ENCODE data around the gene AP2A2.
A peak's percentile ranks its signal among the peaks of the same experiment; 100 is the strongest.
"Not testable (repeated sequence)": the region's sequence is repeated elsewhere in the genome, so short reads cannot be mapped to it uniquely, and the experiment has no call there.

Gene AP2A2

GRCh38 chr11:1012740-1013630 lies 87.3 kb downstream of the AP2A2 start:
- peaks cover 90% of the 10 kb centered on the region for H3K4me1 ChIP-seq
- TF ChIP-seq Cebpa-rat (IDR thresholded peaks at IDR 0.05), result no peak
- H3K9me3 ChIP-seq, result peaks cover 14% of the 10 kb centered on the region
- peak overlapping the region; percentile 56 for H3K4me3 ChIP-seq
- peaks cover 3% of the 10 kb centered on the region; the same call in 1 of the 2 replicates for H4K20me1 ChIP-seq
- peak overlapping the region; percentile 96 for H3K4me2 ChIP-seq
- H3K27me3 ChIP-seq, result no peaks in the 10 kb centered on the region
- peak overlapping the region; percentile 95 for H3K27ac ChIP-seq
- peaks cover 24% of the 10 kb centered on the region; the same call in 1 of the 2 replicates for H3K36me3 ChIP-seq
- peak overlapping the region; percentile 80 for H3K9ac ChIP-seq

GRCh38 chr11:1013631-1013935 lies 87.9 kb downstream of the AP2A2 start:
- TF ChIP-seq Cebpa-rat (IDR thresholded peaks at IDR 0.05), result no peak
- Histone ChIP-seq H3K4me2 (peak overlapping the region; percentile 96), H3K27me3 (no peaks in the 10 kb centered on the region), H3K4me3 (peak overlapping the region; percentile 56; the same call in 1 of the 2 replicates), H3K27ac (peak overlapping the region; percentile 95), H3K9ac (peak overlapping the region; percentile 71), H4K20me1 (peaks cover 9% of the 10 kb centered on the region; the same call in 1 of the 2 replicates), H3K4me1 (peaks cover 89% of the 10 kb centered on the region), H3K9me3 (peaks cover 14% of the 10 kb centered on the region), H3K36me3 (peaks cover 24% of the 10 kb centered on the region; the same call in 1 of the 2 replicates)

- Histone ChIP-seq H3K9ac (peak overlapping the region; percentile 71), H3K36me3 (peaks cover 24% of the 10 kb centered on the region; the same call in 1 of the 2 replicates), H4K20me1 (peaks cover 16% of the 10 kb centered on the region; the same call in 1 of the 2 replicates), H3K27me3 (no peaks in the 10 kb centered on the region), H3K27ac (peak overlapping the region; percentile 95), H3K4me3 (peak overlapping the region; percentile 56), H3K4me2 (peak overlapping the region; percentile 96), H3K9me3 (peaks cover 14% of the 10 kb centered on the region), H3K4me1 (peaks cover 89% of the 10 kb centered on the region)
- no peak for TF ChIP-seq Cebpa-rat (IDR thresholded peaks at IDR 0.05)
Measured at GRCh38 chr11:1014276-1014675, 88.6 kb downstream of the AP2A2 start.

- peaks cover 14% of the 10 kb centered on the region for H3K9me3 ChIP-seq
- peaks cover 24% of the 10 kb centered on the region; the same call in 1 of the 2 replicates for H3K36me3 ChIP-seq
- H3K9ac ChIP-seq, result peak overlapping the region; percentile 71; the same call in 1 of the 2 replicates
- no peaks in the 10 kb centered on the region for H3K27me3 ChIP-seq
- peaks cover 89% of the 10 kb centered on the region for H3K4me1 ChIP-seq
- H3K27ac ChIP-seq, result peak overlapping the region; percentile 95
- TF ChIP-seq Cebpa-rat (IDR thresholded peaks at IDR 0.05), result no peak
- H4K20me1 ChIP-seq, result peaks cover 24% of the 10 kb centered on the region
- H3K4me3 ChIP-seq, result peak overlapping the region; percentile 56; the same call in 1 of the 2 replicates
- peak overlapping the region; percentile 96 for H3K4me2 ChIP-seq
Measured at GRCh38 chr11:1015064-1015463, 89.4 kb downstream of the AP2A2 start.

GRCh38 chr11:1015826-1016545 lies 90.3 kb downstream of the AP2A2 start:
- Histone ChIP-seq H3K27me3 (no peaks in the 10 kb centered on the region), H3K4me3 (no peak overlapping the region; the same call in 1 of the 2 replicates), H3K4me2 (peak overlapping the region; percentile 96), H4K20me1 (peaks cover 33% of the 10 kb centered on the region), H3K4me1 (peaks cover 89% of the 10 kb centered on the region), H3K36me3 (peaks cover 22% of the 10 kb centered on the region; the same call in 1 of the 2 replicates), H3K27ac (peak overlapping the region; percentile 95), H3K9ac (no peak overlapping the region), H3K9me3 (peaks cover 14% of the 10 kb centered on the region)
- no peak for TF ChIP-seq Cebpa-rat (IDR thresholded peaks at IDR 0.05)

- peaks cover 89% of the 10 kb centered on the region for H3K4me1 ChIP-seq
- peaks cover 14% of the 10 kb centered on the region for H3K9me3 ChIP-seq
- not testable (repeated sequence) for H3K27ac ChIP-seq, H3K4me3 ChIP-seq, H3K9ac ChIP-seq, H3K27me3 ChIP-seq
- H3K4me2 ChIP-seq, result peak overlapping the region; percentile 96; the same call in 1 of the 2 replicates
- H4K20me1 ChIP-seq, result peaks cover 40% of the 10 kb centered on the region
- H3K36me3 ChIP-seq, result peaks cover 15% of the 10 kb centered on the region; the same call in 1 of the 2 replicates
Measured at GRCh38 chr11:1016610-1017126, 91.0 kb downstream of the AP2A2 start.

- no peak overlapping the region for H3K4me3 ChIP-seq
- peaks cover 42% of the 10 kb centered on the region for H4K20me1 ChIP-seq
- peaks cover 82% of the 10 kb centered on the region for H3K4me1 ChIP-seq
- H3K9me3 ChIP-seq, result peaks cover 14% of the 10 kb centered on the region
- H3K27ac ChIP-seq, result no peak overlapping the region
- no peaks in the 10 kb centered on the region for H3K27me3 ChIP-seq
- no peak for TF ChIP-seq Cebpa-rat (IDR thresholded peaks at IDR 0.05)
- peaks cover 15% of the 10 kb centered on the region; the same call in 1 of the 2 replicates for H3K36me3 ChIP-seq
- no peak overlapping the region for H3K4me2 ChIP-seq
- no peak overlapping the region for H3K9ac ChIP-seq
Measured at GRCh38 chr11:1017269-1018005, 91.8 kb downstream of the AP2A2 start.

GRCh38 chr11:1018091-1018490 lies 92.4 kb downstream of the AP2A2 start:
- H3K4me3 ChIP-seq, result no peak overlapping the region
- H3K4me2 ChIP-seq, result no peak overlapping the region
- H4K20me1 ChIP-seq, result peaks cover 44% of the 10 kb centered on the region
- no peak for TF ChIP-seq Cebpa-rat (IDR thresholded peaks at IDR 0.05)
- H3K9me3 ChIP-seq, result peaks cover 14% of the 10 kb centered on the region
- no peak overlapping the region for H3K9ac ChIP-seq
- no peak overlapping the region for H3K27ac ChIP-seq
- H3K27me3 ChIP-seq, result no peaks in the 10 kb centered on the region
- H3K36me3 ChIP-seq, result peaks cover 15% of the 10 kb centered on the region; the same call in 1 of the 2 replicates
- H3K4me1 ChIP-seq, result peaks cover 76% of the 10 kb centered on the region
